Activated T-cell treated with anti-CD3 and anti-CD28 coated beads, Interleukin-2, amount 50 U/mL, for 1 hour (primary cell): ENCODE measurements around the gene PSG2.
"Not testable (repeated sequence)": the region's sequence is repeated elsewhere in the genome, so short reads cannot be mapped to it uniquely, and the experiment has no call there.

Experiments used
- DNase-seq: peaks from one replicate; pipeline ENCODE4 v3.0.0-alpha.2; 2020

The PSG2 gene

GRCh38 chr19:43062418-43062817 is 20.1 kb downstream of the PSG2 start:
- DNase-seq = not testable (repeated sequence)

DNA sequence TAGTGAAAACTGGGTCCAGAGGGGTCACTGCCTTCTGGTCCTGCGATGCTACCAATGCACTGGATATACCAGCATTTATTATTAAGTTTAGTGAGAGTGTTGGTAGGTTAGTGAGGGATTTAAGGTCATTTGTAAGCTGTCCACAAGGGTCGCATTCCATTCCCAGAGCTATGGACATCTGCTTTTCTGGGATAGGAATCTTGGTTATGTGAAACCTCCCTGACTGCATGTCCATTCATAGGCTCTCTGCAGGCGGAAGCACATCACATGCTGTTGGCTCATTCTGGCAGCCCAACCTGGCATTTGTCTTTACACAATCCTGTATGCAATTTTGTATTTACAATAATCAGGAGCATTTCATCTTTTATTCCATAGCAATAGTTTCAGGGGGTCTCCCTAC is 21.2 kb downstream of the PSG2 start:
- not testable (repeated sequence) for DNase-seq

DNA sequence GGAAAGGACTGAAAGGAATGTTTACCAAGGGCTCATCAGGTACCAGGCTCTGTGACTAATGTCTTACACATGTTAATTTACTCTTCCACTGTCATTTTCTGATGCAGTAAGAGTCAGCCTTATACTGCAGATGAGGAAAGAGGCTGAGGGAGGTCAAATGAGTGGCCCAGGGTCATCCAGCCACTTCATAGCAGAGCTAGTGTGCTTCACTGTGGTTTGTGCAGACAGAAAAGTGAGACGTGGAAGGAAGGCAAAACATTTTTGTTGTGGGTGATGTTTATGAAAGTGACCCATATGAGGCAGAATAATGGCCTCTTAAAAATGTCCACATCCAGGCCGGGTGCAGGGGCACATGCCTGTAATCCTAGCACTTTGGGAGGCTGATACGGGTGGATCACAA is 22.2 kb downstream of the PSG2 start:
- not testable (repeated sequence) for DNase-seq

- not testable (repeated sequence) for DNase-seq
Observed at GRCh38 chr19:43059482-43059881, 23.0 kb downstream of the PSG2 start.

DNA sequence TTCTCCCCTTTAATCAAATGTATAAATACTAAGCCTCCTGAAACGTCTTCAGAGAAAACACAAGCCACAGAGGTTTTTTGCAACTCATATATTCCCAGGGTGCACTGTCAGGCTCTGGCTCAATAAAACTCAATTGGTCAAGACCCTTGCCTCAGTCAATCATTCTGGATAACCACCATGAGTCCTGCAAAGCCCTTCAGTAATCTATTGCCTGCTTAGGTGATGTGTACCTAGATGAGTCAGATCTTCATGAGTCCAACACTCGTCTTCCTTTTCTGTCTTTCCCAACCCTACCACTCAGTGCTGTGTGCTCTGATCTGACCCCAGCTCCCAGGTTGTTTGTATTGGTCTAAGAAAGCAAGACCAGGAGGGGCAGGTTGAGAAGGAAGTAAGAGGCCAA is 24.1 kb downstream of the PSG2 start:
- not testable (repeated sequence) for DNase-seq

DNA sequence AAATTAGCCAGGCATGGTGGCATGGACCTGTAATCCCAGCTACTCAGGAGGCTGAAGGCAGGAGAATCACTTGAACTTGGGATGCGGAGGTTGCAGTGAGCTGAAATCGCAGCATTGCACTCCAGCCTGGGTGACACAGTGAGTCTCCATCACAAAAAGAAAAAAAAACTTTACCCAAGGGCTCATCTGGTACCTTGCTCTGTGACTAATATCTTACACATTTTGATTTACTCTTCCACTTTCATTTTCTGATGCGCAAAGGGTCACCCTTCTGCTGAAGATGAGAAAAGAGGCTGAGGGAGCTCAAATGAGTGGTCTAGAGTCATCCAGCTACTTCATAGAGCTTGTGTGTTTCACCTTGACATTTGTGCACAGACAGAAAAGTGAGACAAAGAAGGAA is 34.5 kb downstream of the PSG2 start:
- DNase-seq = not testable (repeated sequence)

DNA sequence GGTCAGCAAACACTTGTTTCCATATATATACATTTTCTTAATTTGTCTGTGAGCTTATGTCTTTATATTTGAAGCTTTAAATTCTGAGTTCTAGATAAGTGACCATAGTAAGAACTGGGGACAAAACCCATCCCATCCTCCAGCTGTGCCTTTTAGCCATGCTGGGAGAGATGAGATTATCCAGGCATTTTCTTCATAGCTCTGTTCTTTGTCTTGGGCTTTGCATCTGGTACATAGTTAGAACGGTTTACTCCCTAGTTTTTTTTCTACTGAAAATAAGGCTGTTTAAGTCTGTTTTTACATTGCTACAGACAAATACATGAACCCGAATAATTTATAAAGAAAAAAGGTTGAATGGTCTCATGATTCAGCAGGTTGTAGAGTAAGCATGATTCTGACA is 35.9 kb downstream of the PSG2 start:
- not testable (repeated sequence) for DNase-seq

- not testable (repeated sequence) for DNase-seq
Observed at GRCh38 chr19:43043492-43044180, 38.9 kb downstream of the PSG2 start.

GRCh38 chr19:43031645-43032044 is 50.9 kb downstream of the PSG2 start:
- not testable (repeated sequence) for DNase-seq

- no peak for DNase-seq
Observed at GRCh38 chr19:43028866-43029265, 53.6 kb downstream of the PSG2 start.

DNA sequence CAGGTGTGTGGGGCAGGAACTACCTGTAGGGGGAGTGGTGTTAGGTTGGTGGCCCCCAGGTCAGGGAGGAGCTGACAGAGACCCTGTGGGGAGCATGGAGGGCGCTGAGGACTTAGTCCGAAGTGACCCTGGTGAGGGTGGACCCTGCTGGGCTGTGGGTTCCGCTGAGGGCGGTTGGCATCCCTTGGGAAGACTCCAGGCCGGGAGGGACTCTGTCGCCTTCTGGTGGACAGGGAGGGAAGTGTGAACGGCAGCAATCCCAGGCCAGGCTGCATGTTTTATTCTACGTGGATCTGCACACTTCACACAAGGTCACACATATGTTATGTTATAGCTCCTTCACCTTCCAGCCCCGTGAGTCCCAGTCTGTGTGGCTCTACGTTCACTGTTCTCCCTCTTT is 54.5 kb downstream of the PSG2 start:
- not testable (repeated sequence) for DNase-seq

DNA sequence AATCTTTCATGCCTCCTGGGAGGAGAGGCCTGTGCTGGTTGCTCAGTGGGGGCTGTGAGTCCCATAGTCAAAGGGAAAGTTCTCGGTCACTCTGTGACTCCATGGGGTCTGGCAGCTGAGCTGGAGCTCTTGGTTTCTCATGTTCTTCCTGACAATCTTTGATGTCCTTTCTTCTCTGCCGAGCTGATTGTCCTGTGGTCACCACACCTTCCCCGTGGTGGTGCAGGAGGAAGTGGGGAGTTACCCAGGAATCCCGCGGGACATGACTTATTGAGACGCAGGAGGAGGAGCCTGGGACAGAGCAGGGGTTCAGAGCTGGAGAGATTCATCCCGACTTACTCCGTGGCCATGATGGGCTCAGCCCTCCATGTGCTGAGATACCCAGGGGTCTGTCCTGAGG is 55.4 kb downstream of the PSG2 start:
- not testable (repeated sequence) for DNase-seq

GRCh38 chr19:43026369-43026768 is 56.1 kb downstream of the PSG2 start, which contains the start of gene PSG11:
TSS of gene PSG11 (minus strand) at chr19:43026469. CDS start at chr19:43026372, 97 bp downstream.
- DNase-seq = not testable (repeated sequence)

GRCh38 chr19:43022098-43022497 is 60.4 kb downstream of the PSG2 start:
- not testable (repeated sequence) for DNase-seq

DNA sequence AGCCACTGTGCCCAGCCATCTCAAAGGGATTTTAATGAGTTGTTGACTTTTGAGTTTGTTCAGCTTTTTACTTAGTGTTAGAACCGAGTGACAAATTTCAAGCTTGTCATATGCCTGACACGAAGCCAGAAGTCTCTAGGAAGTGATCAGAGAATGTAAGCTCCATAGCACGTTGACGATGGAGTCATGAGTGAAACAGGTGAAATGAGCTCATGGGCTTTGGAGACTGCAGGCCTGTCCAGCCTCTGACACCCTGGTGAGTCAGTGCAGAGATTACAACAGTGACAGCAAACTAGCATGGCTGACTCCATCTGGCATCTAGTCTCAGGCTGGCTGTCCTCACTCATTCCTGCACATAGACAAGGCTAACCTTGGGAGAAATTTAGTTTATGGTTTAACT is 60.9 kb downstream of the PSG2 start:
- not testable (repeated sequence) for DNase-seq

GRCh38 chr19:43019588-43019987 is 62.9 kb downstream of the PSG2 start:
- not testable (repeated sequence) for DNase-seq
